Hepatocyte (in vitro differentiated cells): ENCODE results near the gene GNAT1.

Source experiments
- EZH2 ChIP-seq: fragments of 200-600 bp; sonication (generic); IDR thresholded peaks from 2 replicates; pipeline ENCODE4 v1.6.1; 2016; ENCODE audit warnings: antibody characterized with exemption, mild to moderate bottlenecking, borderline replicate concordance
- EZH2phosphoT487 ChIP-seq: fragments of 200-600 bp; sonication (generic); IDR thresholded peaks from one replicate; pipeline ENCODE4 v1.6.1; 2018; ENCODE audit warnings: antibody characterized with exemption, mild to moderate bottlenecking, low read depth, moderate library complexity; ENCODE audit not compliant: unreplicated experiment, severe bottlenecking
- TF ChIP-seq, protein P1 (sequence below): fragments of 200-600 bp; sonication (generic); IDR thresholded peaks from 2 replicates; pipeline ENCODE4 v1.5.1; 2016; ENCODE audit warnings: antibody characterized with exemption, mild to moderate bottlenecking; ENCODE audit not compliant: poor library complexity

DNA sequence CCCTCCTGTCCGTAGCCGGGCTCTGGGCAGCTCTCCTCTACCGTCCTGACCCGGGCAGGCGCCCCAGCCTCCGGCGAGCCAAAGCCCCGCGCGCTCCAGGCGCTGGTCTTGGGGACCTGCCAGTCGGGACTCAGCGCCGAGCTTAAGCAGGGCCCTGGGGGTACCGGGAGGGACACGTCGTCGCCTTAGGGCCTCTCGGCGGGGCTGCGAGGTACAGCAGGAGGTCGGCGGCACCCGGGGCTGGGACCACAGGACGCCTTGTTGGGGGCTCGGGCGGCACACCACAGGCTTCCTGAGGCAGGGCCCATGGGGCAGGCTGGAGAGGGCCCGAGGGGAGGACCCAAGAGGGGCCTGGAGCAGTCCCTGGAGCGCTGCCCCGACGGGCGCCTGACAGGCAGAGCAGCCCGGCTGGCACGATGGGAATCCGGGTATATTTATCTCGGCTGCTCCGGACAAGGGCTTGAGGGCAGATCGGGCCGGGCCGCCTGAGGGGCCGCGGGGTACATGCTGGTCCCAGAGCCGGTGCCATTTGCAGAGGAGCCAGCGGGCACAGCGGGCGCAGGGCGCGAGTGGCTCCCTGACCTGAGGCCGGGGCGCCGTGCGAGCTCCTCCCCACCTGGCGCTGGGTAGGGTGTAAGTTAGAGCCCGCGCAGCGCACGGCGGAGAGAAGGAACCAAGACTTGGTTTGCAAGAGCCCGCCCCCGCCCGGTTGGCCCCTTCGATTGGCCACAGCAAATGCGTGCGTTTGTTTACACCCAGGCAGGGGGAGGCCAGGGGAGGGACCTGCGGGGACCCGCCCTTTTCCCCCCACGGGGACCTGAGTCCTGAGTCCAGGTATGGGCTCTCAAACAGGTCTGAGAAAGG, 14.2 kb downstream of the GNAT1 start:
- TF ChIP-seq, protein P1, sequence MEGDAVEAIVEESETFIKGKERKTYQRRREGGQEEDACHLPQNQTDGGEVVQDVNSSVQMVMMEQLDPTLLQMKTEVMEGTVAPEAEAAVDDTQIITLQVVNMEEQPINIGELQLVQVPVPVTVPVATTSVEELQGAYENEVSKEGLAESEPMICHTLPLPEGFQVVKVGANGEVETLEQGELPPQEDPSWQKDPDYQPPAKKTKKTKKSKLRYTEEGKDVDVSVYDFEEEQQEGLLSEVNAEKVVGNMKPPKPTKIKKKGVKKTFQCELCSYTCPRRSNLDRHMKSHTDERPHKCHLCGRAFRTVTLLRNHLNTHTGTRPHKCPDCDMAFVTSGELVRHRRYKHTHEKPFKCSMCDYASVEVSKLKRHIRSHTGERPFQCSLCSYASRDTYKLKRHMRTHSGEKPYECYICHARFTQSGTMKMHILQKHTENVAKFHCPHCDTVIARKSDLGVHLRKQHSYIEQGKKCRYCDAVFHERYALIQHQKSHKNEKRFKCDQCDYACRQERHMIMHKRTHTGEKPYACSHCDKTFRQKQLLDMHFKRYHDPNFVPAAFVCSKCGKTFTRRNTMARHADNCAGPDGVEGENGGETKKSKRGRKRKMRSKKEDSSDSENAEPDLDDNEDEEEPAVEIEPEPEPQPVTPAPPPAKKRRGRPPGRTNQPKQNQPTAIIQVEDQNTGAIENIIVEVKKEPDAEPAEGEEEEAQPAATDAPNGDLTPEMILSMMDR = no peak
- TF ChIP-seq EZH2 = no peak
- TF ChIP-seq EZH2phosphoT487 = no peak
